HepG2 (cell line): ENCODE measurements around the gene TAS1R3. TPM values are rescaled to one million over a fixed set of nuclear protein-coding genes. Genes with fewer than 3 reads are reported as not detected.

Experiments
- ATAC-seq: fragments of 200-7000 bp; cut with Tn5 transposase; 3 replicates; pipeline ENCODE4 v1.9.1; 2020; ENCODE audit warnings: mild to moderate bottlenecking, moderate library complexity
- BruUV-seq: library from RNA; stranded (reverse); fragments of 400-500 nt; replicated peaks from 2 replicates; lab custom pipeline; 2021; lab: Mats Ljungman, UMichigan
- CTCF ChIA-PET: fragments of 300-600 bp; formaldehyde crosslinking; extraction: SDS; loops from one replicate; lab custom pipeline; 2021; ENCODE audit warnings: low total read pairs, inconsistent platforms, low intra/inter-chr PET ratio; lab: Yijun Ruan, JAX
- POLR2A ChIA-PET: fragments of 350-600 bp; sonication (Branson Sonifier 250); formaldehyde crosslinking; loops from one replicate; lab custom pipeline; 2020; ENCODE audit warnings: antibody characterized with exemption, inconsistent platforms; lab: Yijun Ruan, JAX
- DNase-seq: peaks from one replicate; pipeline ENCODE4 v3.0.0-alpha.2; 2015; ENCODE audit warnings: low spot score
- FAIRE-seq: peaks from 3 replicates; lab custom pipeline; 2011; peaks lifted over from hg19 to GRCh38; lab: Jason Lieb, UNC
- H2AFZ ChIP-seq: one replicate; pipeline ENCODE4 v1.6.1; 2011; ENCODE audit warnings: low read length, inconsistent platforms
- H3K27ac ChIP-seq: fragments of 300-600 bp; 3 replicates; pipeline ENCODE4 v1.8.0; 2011; ENCODE audit warnings: mixed run types, mild to moderate bottlenecking, mixed read lengths, low read length, inconsistent platforms; ENCODE audit not compliant: insufficient read depth; ENCODE audit errors: extremely low read length
- H3K27me3 ChIP-seq, 2 experiments: fragments of 200-600 bp in 1 of 2; 2 replicates in 1 of 2; 3 replicates in 1 of 2; pipeline versions ENCODE4 v1.6.0 to v1.8.0; 2011; ENCODE audit warnings: low read length in 2 of 2, mild to moderate bottlenecking in 2 of 2, moderate library complexity in 2 of 2, inconsistent platforms in 1 of 2; ENCODE audit not compliant: insufficient read depth in 2 of 2, control insufficient read depth in 1 of 2
- H3K36me3 ChIP-seq, 2 experiments: fragments of 200-600 bp in 1 of 2; replicated peaks in 1 of 2; 2 replicates in 1 of 2; 3 replicates in 1 of 2; pipeline versions ENCODE4 v1.5.1 to v1.8.0; 2011; ENCODE audit warnings: low read length in 2 of 2, inconsistent platforms in 1 of 2; ENCODE audit not compliant: insufficient read depth in 2 of 2, control insufficient read depth in 1 of 2
- H3K4me1 ChIP-seq: 2 replicates; pipeline ENCODE4 v1.5.1; 2012; ENCODE audit warnings: low read length, inconsistent platforms; ENCODE audit not compliant: insufficient read depth
- H3K4me2 ChIP-seq: 2 replicates; pipeline ENCODE4 v1.6.0; 2011; ENCODE audit warnings: low read depth, low read length, inconsistent platforms
- H3K4me3 ChIP-seq, 3 experiments: fragments of 200-600 bp in 1 of 3; sonication (generic), shearing (Covaris generic) in 1 of 3; replicated peaks in 1 of 3; 2 replicates each; pipeline ENCODE4 v1.5.1; 2011 to 2016; ENCODE audit warnings: low read length in 3 of 3, inconsistent platforms in 2 of 3, low read depth in 2 of 3, mild to moderate bottlenecking in 2 of 3, control low read depth in 1 of 3, mixed read lengths in 1 of 3; ENCODE audit not compliant: insufficient read depth in 1 of 3
- H3K79me2 ChIP-seq: one replicate; pipeline ENCODE4 v1.6.1; 2011; ENCODE audit warnings: low read length, inconsistent platforms; ENCODE audit not compliant: insufficient read depth
- H3K9ac ChIP-seq: 2 replicates; pipeline ENCODE4 v1.6.0; 2011; ENCODE audit warnings: mild to moderate bottlenecking, low read depth, low read length, inconsistent platforms; ENCODE audit not compliant: insufficient read depth
- H3K9me3 ChIP-seq: 2 replicates; pipeline ENCODE4 v1.5.1; 2012; ENCODE audit warnings: mild to moderate bottlenecking, low read length
- H4K20me1 ChIP-seq: 2 replicates; pipeline ENCODE4 v1.6.0; 2011; ENCODE audit warnings: inconsistent platforms, mild to moderate bottlenecking, low read length, moderate library complexity; ENCODE audit not compliant: insufficient read depth
- AGO2 ChIP-seq: fragments of 200-400 bp; formaldehyde crosslinking; optimal IDR thresholded peaks from 2 replicates; pipeline ENCODE3; 2017; ENCODE audit warnings: mild to moderate bottlenecking, low read depth, low read length, moderate library complexity
- AHR ChIP-seq: IDR thresholded peaks from 2 replicates; pipeline ENCODE4 v1.6.1; 2018; ENCODE audit warnings: missing genetic modification reagents, missing compliant biosample characterization
- ATAD3A ChIP-seq: sonication (generic); formaldehyde crosslinking; IDR thresholded peaks from 2 replicates; pipeline ENCODE4 v1.4.0; 2020; ENCODE audit warnings: missing genetic modification reagents
- EED ChIP-seq: sonication (generic); formaldehyde crosslinking; IDR thresholded peaks from 2 replicates; pipeline ENCODE4 v1.5.0; 2020; ENCODE audit warnings: mild to moderate bottlenecking, missing genetic modification reagents
- GLI4 ChIP-seq: sonication (generic); formaldehyde crosslinking; IDR thresholded peaks from 2 replicates; pipeline ENCODE4 v1.5.1; 2020; ENCODE audit warnings: missing genetic modification reagents, mild to moderate bottlenecking, moderate library complexity, borderline replicate concordance
- MXD3 ChIP-seq: IDR thresholded peaks from 2 replicates; pipeline ENCODE4 v1.6.1; 2016; ENCODE audit warnings: mild to moderate bottlenecking, missing biosample characterization, missing genetic modification reagents
- POLR2AphosphoS2 ChIP-seq: IDR thresholded peaks from 2 replicates; pipeline ENCODE4 v1.6.1; 2011; ENCODE audit warnings: low read depth, low read length, improper control_type of control experiment
- POLR2AphosphoS5 ChIP-seq: IDR thresholded peaks from 2 replicates; pipeline ENCODE4 v1.6.1; 2012; ENCODE audit warnings: low read depth, low read length
- TBP ChIP-seq: sonication (generic); formaldehyde crosslinking; IDR thresholded peaks from 2 replicates; pipeline ENCODE4 v1.5.0; 2020; ENCODE audit warnings: missing genetic modification reagents
- ZNF251 ChIP-seq: sonication (generic); formaldehyde crosslinking; IDR thresholded peaks from 2 replicates; pipeline ENCODE4 v1.9.0; 2021; ENCODE audit warnings: mild to moderate bottlenecking, missing genetic modification reagents
- ZNF263 ChIP-seq: sonication (generic); formaldehyde crosslinking; IDR thresholded peaks from 2 replicates; pipeline ENCODE4 v1.4.0; 2020; ENCODE audit warnings: missing genetic modification reagents
- ZNF446 ChIP-seq: sonication (generic); formaldehyde crosslinking; IDR thresholded peaks from 2 replicates; pipeline ENCODE4 v1.5.0; 2020; ENCODE audit warnings: mild to moderate bottlenecking, missing genetic modification reagents
- ZNF468 ChIP-seq: sonication (generic); formaldehyde crosslinking; IDR thresholded peaks from 2 replicates; pipeline ENCODE4 v1.8.0; 2022; ENCODE audit warnings: mild to moderate bottlenecking, moderate library complexity, missing genetic modification reagents
- ZNF510 ChIP-seq: sonication (generic); formaldehyde crosslinking; IDR thresholded peaks from 2 replicates; pipeline ENCODE4 v1.4.0; 2020; ENCODE audit warnings: low read depth, mild to moderate bottlenecking, missing genetic modification reagents
- ZNF562 ChIP-seq: sonication (generic); formaldehyde crosslinking; IDR thresholded peaks from 2 replicates; pipeline ENCODE4 v1.8.0; 2022; ENCODE audit warnings: missing genetic modification reagents, borderline replicate concordance
- ZSCAN12 ChIP-seq: sonication (generic); formaldehyde crosslinking; IDR thresholded peaks from 2 replicates; pipeline ENCODE4 v1.9.0; 2021; ENCODE audit warnings: mild to moderate bottlenecking, missing genetic modification reagents
- WGBS: methylation state at CpG from one replicate; pipeline ENCODE4 v1.1.6; 2017; ENCODE audit warnings: low lambda C conversion rate; 5-methylcytosine and 5-hydroxymethylcytosine counted together
- in situ Hi-C: cut with HindIII; loops from 2 replicates; pipeline ENCODE4 v1.10.0; 2017; ENCODE audit warnings: low pct_unique_long_range_greater_than_20kb; ENCODE audit not compliant: extremely low pct_ligation_motif_present
- intact Hi-C: fragments of 100-400 bp; cut with micrococcal nuclease; formaldehyde crosslinking; loops from one replicate; pipeline ENCODE4 v1.10.0; 2022; ENCODE audit not compliant: unreplicated experiment
- polyA plus RNA-seq, 8 experiments: library from polyadenylated mRNA; depleted of rRNA in 3 of 8; stranded (reverse) in 7 of 8; unstranded in 1 of 8; fragments of >200 nt; fragmentation: Illumina TruSeq in 4 of 8; extraction: Trizol in 4 of 8; gene quantifications; 2 replicates each; pipeline versions ENCODE4 v1.2.1 to v1.2.3, GENCODE V29; 2011 to 2016; ENCODE audit warnings: low read depth in 4 of 8, missing spikeins in 1 of 8, mixed read lengths in 1 of 8; ENCODE audit not compliant: insufficient read depth in 1 of 8
- total RNA-seq, 5 experiments: library from RNA; depleted of rRNA; stranded (reverse); fragments of >200 nt; fragmentation: Illumina TruSeq; extraction: Trizol; gene quantifications; 2 replicates each; pipeline ENCODE4 v1.2.3, GENCODE V29; 2016; ENCODE audit warnings: low read depth in 1 of 5
- TF ChIP-seq, protein P1 (sequence below): sonication (generic); formaldehyde crosslinking; IDR thresholded peaks from 2 replicates; pipeline ENCODE4 v1.4.0; 2020; ENCODE audit warnings: missing genetic modification reagents

The TAS1R3 gene
- total and polyA plus RNA-seq, 2 of the 13 experiments (the other 11 are each of a cell fraction or from before 2014, with no cell fraction given), result 0.13 to 0.15 TPM

DNA sequence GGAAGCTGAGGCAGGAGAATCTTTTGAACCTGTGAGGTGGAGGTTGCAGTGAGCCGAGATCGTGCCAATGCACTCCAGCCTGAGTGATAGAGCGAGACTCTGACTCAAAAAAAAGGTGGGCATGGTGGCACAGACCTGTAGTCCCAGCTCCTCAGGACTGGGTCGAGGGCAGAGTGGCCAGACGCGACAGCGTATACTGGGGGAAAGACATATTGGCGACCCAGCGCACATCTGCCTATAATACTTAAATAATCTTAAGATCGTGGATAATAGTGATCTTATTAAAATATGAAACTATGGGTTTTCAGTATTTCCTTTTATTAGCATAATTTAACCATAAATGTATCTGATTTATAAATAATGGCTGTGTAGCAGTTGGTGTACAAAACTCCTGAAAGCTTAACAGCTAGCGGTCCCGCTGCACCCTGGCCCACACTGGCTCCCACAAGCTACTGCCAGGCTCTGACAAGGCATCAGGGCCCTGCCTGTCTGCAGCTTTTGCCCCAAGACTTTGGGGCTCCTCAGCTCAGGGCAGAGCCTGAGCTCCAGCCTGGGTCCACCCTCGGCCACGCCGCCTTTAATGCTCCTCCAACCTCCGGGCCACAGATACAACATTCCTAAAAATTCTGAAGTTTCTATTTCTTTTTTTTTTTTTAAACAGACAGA, 46.6 kb downstream of the TAS1R3 start:
- WGBS, result 95% methylated on average over 16 of the region's 16 CpGs
- POLR2A ChIA-PET, result interaction anchor here (2.5 to 3.2 kb wide), 2 partner anchors 22 to 28 kb away, joined by 15 to 32 read pairs; partner anchors contain the start of genes CCNL2 and MRPL20
- H3K4me2 ChIP-seq, result no peak overlapping the region
- H3K79me2 ChIP-seq, result peaks cover 16% of the 10 kb centered on the region
- no peaks in the 10 kb centered on the region; a peak in 1 of 5 replicates for H3K27me3 ChIP-seq
- no peak for FAIRE-seq
- no peaks in the 10 kb centered on the region for H3K9me3 ChIP-seq
- intact Hi-C loops, result loop anchor here (2.0 kb wide), 1 partner anchor 21 kb away; the partner anchor contains the start of gene CCNL2
- peaks cover 0 to 2% of the 10 kb centered on the region in 2 experiments; a peak in 1 of 5 replicates for H3K36me3 ChIP-seq
- CTCF ChIA-PET, result no interaction called here
- H3K27ac ChIP-seq, result no peak overlapping the region
- H2AFZ ChIP-seq, result no peak overlapping the region
- H4K20me1 ChIP-seq, result no peaks in the 10 kb centered on the region
- in situ Hi-C loops, result no loop called here
- no TSS peak for BruUV-seq
- H3K4me3 ChIP-seq, result no peak overlapping the region
- peaks cover 31% of the 10 kb centered on the region for H3K4me1 ChIP-seq
- no peak overlapping the region for H3K9ac ChIP-seq
- TF ChIP-seq AGO2 (no peak), POLR2AphosphoS5 (no peak), ATAD3A (CRISPR knock-in tag) (no peak), TBP (CRISPR knock-in tag) (no peak), ZSCAN12 (CRISPR knock-in tag) (no peak), MXD3 (no peak), ZNF562 (CRISPR knock-in tag) (no peak), ZNF263 (no peak), ZNF251 (CRISPR knock-in tag) (no peak), POLR2AphosphoS2 (no peak), ZNF468 (no peak), ZNF446 (no peak), ZNF510 (CRISPR knock-in tag) (no peak), EED (no peak), AHR (CRISPR knock-in tag) (no peak), GLI4 (no peak)
- TF ChIP-seq, protein P1, sequence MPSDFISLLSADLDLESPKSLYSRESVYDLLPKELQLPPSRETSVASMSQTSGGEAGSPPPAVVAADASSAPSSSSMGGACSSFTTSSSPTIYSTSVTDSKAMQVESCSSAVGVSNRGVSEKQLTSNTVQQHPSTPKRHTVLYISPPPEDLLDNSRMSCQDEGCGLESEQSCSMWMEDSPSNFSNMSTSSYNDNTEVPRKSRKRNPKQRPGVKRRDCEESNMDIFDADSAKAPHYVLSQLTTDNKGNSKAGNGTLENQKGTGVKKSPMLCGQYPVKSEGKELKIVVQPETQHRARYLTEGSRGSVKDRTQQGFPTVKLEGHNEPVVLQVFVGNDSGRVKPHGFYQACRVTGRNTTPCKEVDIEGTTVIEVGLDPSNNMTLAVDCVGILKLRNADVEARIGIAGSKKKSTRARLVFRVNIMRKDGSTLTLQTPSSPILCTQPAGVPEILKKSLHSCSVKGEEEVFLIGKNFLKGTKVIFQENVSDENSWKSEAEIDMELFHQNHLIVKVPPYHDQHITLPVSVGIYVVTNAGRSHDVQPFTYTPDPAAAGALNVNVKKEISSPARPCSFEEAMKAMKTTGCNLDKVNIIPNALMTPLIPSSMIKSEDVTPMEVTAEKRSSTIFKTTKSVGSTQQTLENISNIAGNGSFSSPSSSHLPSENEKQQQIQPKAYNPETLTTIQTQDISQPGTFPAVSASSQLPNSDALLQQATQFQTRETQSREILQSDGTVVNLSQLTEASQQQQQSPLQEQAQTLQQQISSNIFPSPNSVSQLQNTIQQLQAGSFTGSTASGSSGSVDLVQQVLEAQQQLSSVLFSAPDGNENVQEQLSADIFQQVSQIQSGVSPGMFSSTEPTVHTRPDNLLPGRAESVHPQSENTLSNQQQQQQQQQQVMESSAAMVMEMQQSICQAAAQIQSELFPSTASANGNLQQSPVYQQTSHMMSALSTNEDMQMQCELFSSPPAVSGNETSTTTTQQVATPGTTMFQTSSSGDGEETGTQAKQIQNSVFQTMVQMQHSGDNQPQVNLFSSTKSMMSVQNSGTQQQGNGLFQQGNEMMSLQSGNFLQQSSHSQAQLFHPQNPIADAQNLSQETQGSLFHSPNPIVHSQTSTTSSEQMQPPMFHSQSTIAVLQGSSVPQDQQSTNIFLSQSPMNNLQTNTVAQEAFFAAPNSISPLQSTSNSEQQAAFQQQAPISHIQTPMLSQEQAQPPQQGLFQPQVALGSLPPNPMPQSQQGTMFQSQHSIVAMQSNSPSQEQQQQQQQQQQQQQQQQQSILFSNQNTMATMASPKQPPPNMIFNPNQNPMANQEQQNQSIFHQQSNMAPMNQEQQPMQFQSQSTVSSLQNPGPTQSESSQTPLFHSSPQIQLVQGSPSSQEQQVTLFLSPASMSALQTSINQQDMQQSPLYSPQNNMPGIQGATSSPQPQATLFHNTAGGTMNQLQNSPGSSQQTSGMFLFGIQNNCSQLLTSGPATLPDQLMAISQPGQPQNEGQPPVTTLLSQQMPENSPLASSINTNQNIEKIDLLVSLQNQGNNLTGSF (CRISPR knock-in tag), result no peak
- no peak for ATAC-seq
- DNase-seq, result no peak
